ENCODE measurements around the gene PTGER3. TPM values are rescaled to one million over a fixed set of nuclear protein-coding genes. Genes with fewer than 3 reads are reported as not detected.

The PTGER3 gene
- total RNA-seq, 1 donor from 2014 or later = 2.6 TPM

DNA sequence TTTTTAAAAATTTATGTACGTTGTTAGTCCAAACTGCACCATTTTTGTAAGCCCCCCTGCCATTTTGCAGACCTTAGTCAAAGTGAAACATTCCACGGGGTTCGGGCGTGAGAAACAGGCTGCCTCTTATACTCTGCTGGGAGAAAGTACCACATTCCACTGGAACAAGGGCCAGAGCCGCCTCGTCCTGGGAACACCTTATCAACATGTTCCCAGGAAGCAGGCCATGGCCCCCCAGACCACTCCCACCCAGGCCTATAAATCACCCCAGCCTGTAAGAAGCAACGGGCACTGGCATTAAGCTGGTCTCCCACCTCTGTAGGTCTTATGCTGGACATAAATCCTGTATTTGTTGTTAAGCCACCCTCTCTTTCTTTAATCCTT lies 34.1 kb upstream of the PTGER3 start:
- Histone ChIP-seq H3K4me3 (ENCODE audit: low read length in 3 of 3) (peak overlapping the region; percentile 89 to 99 (median 94)), H3K27ac (ENCODE audit: low read depth, low read length) (peak overlapping the region; percentile 91), H3K9me3 (ENCODE audit: control insufficient read depth in 3 of 3, low read length in 3 of 3) (peaks cover 0 to 3% (median 0%) of the 10 kb centered on the region in 3 donors), H3K9ac (ENCODE audit: low read depth in 1 of 3, low read length in 3 of 3) (no peak overlapping the region), H3K36me3 (ENCODE audit: control insufficient read depth in 3 of 3, insufficient read depth in 3 of 3, low read length in 3 of 3) (peaks cover 2 to 6% (median 3%) of the 10 kb centered on the region in 3 donors), H3K27me3 (ENCODE audit: control insufficient read depth in 3 of 3, insufficient read depth in 3 of 3, low read length in 3 of 3) (peaks cover 3 to 5% (median 4%) of the 10 kb centered on the region in 3 donors), H3K4me1 (ENCODE audit: control insufficient read depth in 3 of 3, insufficient read depth in 3 of 3, low read length in 3 of 3) (peaks cover 5 to 10% (median 8%) of the 10 kb centered on the region in 3 donors)

DNA sequence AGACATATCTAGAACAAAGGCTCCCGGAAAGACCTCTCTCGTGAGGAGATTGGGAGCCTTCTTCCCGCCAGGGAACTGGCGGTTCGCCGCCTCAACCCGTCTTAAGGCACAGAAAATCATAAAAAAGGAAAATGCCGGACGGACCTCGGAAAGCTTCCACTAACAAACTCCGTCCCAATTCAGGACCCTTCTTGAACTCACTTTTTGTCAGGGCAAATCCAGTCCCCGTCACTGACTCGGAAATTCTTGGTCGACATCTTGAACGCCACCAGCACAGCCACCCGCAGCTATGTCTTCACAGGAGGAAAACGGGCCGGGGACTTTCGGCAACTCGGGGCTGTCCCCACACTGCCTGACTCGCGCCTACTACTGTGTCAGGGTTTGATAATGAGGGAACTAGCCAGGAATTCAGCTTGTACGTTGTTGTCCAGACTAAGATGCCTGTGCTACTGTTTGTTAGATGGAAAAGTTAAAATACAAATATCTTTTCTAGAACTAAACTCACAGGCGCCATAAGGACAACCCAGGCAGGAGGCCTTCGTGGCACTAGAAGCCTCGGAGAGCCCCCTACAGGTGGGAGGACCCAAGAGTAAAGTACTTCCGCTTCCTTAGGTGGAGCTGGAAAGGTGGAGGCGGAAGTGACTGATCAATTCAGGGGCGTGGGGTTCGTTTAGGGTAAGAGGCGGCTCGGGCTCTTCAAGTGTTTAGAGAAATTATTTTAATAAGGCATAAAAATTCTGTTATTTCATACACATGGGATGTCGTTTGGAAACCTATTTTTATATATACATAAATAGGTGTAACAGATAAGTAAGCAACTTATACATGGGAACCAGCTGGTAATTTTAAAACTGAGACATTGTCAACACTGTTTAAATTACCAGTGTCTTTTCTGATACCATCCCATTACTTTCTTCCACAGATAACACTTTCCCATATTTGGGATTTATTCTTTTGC lies 33.4 kb upstream of the PTGER3 start, which contains the start of gene ZRANB2:
Gene ZRANB2 (minus strand): TSS at position 297 of the 958 bp plus-strand sequence. CDS start 40 bp downstream, at position 257.
- peaks cover 3 to 5% (median 4%) of the 10 kb centered on the region in 3 donors for H3K27me3 ChIP-seq (ENCODE audit: control insufficient read depth in 3 of 3, insufficient read depth in 3 of 3, low read length in 3 of 3)
- H3K36me3 ChIP-seq (ENCODE audit: control insufficient read depth in 3 of 3, insufficient read depth in 3 of 3, low read length in 3 of 3) = peaks cover 2 to 13% (median 10%) of the 10 kb centered on the region in 3 donors
- peaks cover 5 to 10% (median 8%) of the 10 kb centered on the region in 3 donors for H3K4me1 ChIP-seq (ENCODE audit: control insufficient read depth in 3 of 3, insufficient read depth in 3 of 3, low read length in 3 of 3)
- peak within 1 kb of the TSS; percentile 91 for H3K27ac ChIP-seq (ENCODE audit: low read depth, low read length)
- peaks cover 0 to 3% (median 0%) of the 10 kb centered on the region in 3 donors for H3K9me3 ChIP-seq (ENCODE audit: control insufficient read depth in 3 of 3, low read length in 3 of 3)
- peak within 1 kb of the TSS; percentile 90 to 97 (median 93) for H3K9ac ChIP-seq (ENCODE audit: low read depth in 1 of 3, low read length in 3 of 3)
- H3K4me3 ChIP-seq (ENCODE audit: low read length in 3 of 3) = peak within 1 kb of the TSS; percentile 89 to 99 (median 94)

DNA sequence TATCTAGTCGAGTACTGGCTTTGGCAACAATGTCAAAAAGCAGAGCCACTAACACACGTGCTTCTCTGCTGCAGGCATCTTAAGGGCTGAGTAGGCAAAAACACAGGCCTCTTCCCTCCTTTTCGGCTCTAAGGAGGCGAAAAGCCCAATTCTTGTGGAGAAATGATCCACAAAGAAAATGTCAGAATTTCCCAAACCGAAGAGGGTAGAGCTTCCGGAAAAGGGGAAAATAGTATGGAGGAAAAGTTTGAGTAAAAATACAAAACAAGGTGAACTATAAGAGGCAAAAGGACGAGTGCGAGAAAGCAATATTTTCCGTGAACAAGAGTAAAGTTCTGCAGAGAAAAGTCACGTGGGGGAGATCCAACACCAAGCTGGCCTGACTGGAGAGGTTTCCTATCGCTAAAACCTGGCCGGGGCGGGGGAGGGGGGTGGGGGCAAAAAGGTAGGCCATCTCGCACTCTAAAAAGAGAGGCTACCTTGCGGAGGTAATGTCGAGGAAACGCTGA lies 32.7 kb upstream of the PTGER3 start:
- Histone ChIP-seq H3K4me1 (ENCODE audit: control insufficient read depth in 3 of 3, insufficient read depth in 3 of 3, low read length in 3 of 3) (peaks cover 5 to 10% (median 8%) of the 10 kb centered on the region in 3 donors), H3K36me3 (ENCODE audit: control insufficient read depth in 3 of 3, insufficient read depth in 3 of 3, low read length in 3 of 3) (peaks cover 8 to 20% (median 16%) of the 10 kb centered on the region in 3 donors), H3K4me3 (ENCODE audit: low read length in 3 of 3) (peak overlapping the region; percentile 89 to 99 (median 94)), H3K9me3 (ENCODE audit: control insufficient read depth in 3 of 3, low read length in 3 of 3) (peaks cover 0 to 3% (median 0%) of the 10 kb centered on the region in 3 donors), H3K27me3 (ENCODE audit: control insufficient read depth in 3 of 3, insufficient read depth in 3 of 3, low read length in 3 of 3) (peaks cover 0 to 1% (median 0%) of the 10 kb centered on the region in 3 donors), H3K9ac (ENCODE audit: low read depth in 1 of 3, low read length in 3 of 3) (peak overlapping the region; percentile 90 to 97 (median 93)), H3K27ac (ENCODE audit: low read depth, low read length) (peak overlapping the region; percentile 91)

DNA sequence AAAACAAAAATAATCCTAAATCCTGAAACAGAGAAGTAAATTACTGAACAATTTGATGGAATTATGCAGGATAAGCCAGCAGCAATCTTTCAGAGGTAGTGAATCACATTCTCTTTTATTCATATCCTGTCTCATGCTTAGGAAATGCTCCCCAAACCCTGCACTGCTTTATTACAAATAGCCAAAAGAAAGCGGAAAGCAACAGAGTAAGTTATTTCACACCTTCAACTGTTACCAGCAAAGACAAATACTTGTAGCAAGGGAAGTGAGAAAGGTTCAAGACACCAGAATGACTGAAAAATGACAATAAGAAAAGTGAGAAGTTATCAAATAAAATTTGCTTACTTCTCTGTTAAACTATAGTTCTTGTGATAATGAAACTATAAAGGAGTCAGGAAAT lies 27.1 kb upstream of the PTGER3 start:
- H3K9me3 ChIP-seq (ENCODE audit: control insufficient read depth in 3 of 3, low read length in 3 of 3) = no peaks in the 10 kb centered on the region

DNA sequence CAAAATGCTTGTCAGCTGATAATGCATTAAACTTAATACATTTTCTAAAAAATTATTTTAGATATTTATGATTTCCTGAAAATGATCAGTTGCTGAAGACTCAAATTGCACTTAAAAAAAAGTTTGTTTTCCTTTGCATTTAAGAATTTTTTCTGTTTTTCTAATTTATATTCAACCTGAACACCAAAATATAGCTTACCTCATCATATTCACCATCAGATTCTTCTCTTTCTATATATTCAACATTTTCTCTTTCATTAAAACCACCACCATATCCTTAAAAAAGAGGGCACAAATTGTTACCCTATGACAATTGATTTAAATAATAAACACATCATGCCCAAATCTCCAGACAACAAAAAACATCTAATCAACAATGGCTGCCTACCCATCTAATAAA lies 24.7 kb upstream of the PTGER3 start:
- no peaks in the 10 kb centered on the region for H3K27me3 ChIP-seq (ENCODE audit: control insufficient read depth in 3 of 3, insufficient read depth in 3 of 3, low read length in 3 of 3)
- H3K9ac ChIP-seq (ENCODE audit: low read depth in 1 of 3, low read length in 3 of 3) = no peak overlapping the region
- no peaks in the 10 kb centered on the region for H3K9me3 ChIP-seq (ENCODE audit: control insufficient read depth in 3 of 3, low read length in 3 of 3)
- H3K4me3 ChIP-seq (ENCODE audit: low read length in 3 of 3) = no peak overlapping the region
- peaks cover 35 to 69% (median 67%) of the 10 kb centered on the region in 3 donors for H3K36me3 ChIP-seq (ENCODE audit: control insufficient read depth in 3 of 3, insufficient read depth in 3 of 3, low read length in 3 of 3)
- H3K4me1 ChIP-seq (ENCODE audit: control insufficient read depth in 3 of 3, insufficient read depth in 3 of 3, low read length in 3 of 3) = no peaks in the 10 kb centered on the region
- H3K27ac ChIP-seq (ENCODE audit: low read depth, low read length) = no peak overlapping the region

More for the DNA sequence above, 27.1 kb upstream of the PTGER3 start:
- H3K27ac ChIP-seq (ENCODE audit: low read depth, low read length) = no peak overlapping the region
- H3K4me1 ChIP-seq (ENCODE audit: control insufficient read depth in 3 of 3, insufficient read depth in 3 of 3, low read length in 3 of 3) = peaks cover 5 to 8% (median 5%) of the 10 kb centered on the region in 3 donors
- H3K36me3 ChIP-seq (ENCODE audit: control insufficient read depth in 3 of 3, insufficient read depth in 3 of 3, low read length in 3 of 3) = peaks cover 27 to 55% (median 50%) of the 10 kb centered on the region in 3 donors
- no peaks in the 10 kb centered on the region for H3K27me3 ChIP-seq (ENCODE audit: control insufficient read depth in 3 of 3, insufficient read depth in 3 of 3, low read length in 3 of 3)
- H3K4me3 ChIP-seq (ENCODE audit: low read length in 3 of 3) = no peak overlapping the region
- H3K9ac ChIP-seq (ENCODE audit: low read depth in 1 of 3, low read length in 3 of 3) = no peak overlapping the region

DNA sequence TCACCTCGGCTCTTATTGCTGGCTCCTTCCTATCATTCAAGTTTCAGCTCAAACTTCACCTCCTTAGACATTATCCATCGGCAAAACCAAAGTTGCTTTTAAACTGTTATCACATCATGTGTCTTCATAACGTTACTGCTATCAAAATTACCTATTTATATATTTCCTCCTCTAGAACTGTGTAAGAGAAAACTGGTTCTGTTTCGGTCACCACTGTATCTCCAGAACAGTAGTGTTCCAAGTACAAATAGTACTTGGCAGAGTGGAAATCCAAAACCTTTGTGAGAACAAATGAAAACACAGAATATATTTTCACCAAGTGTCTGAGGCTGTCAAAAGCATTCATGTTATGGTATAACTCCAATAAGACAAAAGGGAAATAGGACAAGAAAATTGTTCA lies 24.1 kb upstream of the PTGER3 start:
- Histone ChIP-seq H3K36me3 (ENCODE audit: control insufficient read depth in 3 of 3, insufficient read depth in 3 of 3, low read length in 3 of 3) (peaks cover 35 to 72% (median 72%) of the 10 kb centered on the region in 3 donors), H3K27ac (ENCODE audit: low read depth, low read length) (no peak overlapping the region), H3K9ac (ENCODE audit: low read depth in 1 of 3, low read length in 3 of 3) (no peak overlapping the region), H3K4me3 (ENCODE audit: low read length in 3 of 3) (no peak overlapping the region), H3K4me1 (ENCODE audit: control insufficient read depth in 3 of 3, insufficient read depth in 3 of 3, low read length in 3 of 3) (no peaks in the 10 kb centered on the region), H3K9me3 (ENCODE audit: control insufficient read depth in 3 of 3, low read length in 3 of 3) (no peaks in the 10 kb centered on the region), H3K27me3 (ENCODE audit: control insufficient read depth in 3 of 3, insufficient read depth in 3 of 3, low read length in 3 of 3) (no peaks in the 10 kb centered on the region)

DNA sequence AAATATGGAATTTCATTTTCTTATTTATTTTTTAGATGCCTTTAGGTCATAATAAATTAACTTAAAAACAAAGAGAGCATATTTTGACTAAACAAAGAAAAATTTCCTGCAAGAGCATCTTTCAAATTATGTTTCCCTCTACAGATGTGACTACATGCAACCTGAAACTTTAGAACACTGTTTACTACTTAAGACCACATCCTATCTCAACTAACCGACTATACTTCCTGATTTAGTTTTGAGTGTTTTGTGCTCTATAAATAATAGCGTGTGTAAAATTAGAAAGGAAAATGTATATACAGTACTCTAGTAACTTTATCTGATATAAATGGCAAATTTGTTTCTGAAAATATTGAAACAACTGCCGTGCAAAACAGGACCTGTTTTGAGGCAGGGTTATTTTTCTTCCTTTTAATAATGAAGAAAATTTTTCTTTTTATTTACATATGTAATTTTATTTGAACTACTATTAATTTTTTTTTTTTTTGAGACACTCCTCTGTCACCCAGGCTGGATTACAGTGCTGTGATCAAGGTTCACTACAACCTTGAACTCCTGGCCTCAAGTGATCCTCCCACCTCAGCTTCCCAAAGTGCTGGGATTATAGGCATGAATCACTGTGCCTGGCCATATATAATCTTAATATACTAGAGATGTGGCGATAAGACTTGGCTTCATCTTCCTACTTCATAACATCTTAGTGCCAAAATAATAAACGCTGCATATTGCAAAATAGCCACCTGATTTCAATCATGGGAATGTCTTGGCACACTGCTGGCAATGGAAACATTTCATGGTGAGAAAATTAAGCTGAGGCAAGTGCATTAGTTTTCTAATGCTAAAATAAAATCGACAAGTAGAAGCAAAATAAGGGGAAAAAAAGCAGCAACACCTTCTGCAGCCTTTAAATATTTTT lies 21.0 kb upstream of the PTGER3 start:
- H3K9ac ChIP-seq (ENCODE audit: low read depth in 1 of 3, low read length in 3 of 3) = no peak overlapping the region
- H3K27ac ChIP-seq (ENCODE audit: low read depth, low read length) = no peak overlapping the region
- H3K36me3 ChIP-seq (ENCODE audit: control insufficient read depth in 3 of 3, insufficient read depth in 3 of 3, low read length in 3 of 3) = peaks cover 37 to 74% (median 74%) of the 10 kb centered on the region in 3 donors
- H3K4me3 ChIP-seq (ENCODE audit: low read length in 3 of 3) = no peak overlapping the region
- H3K4me1 ChIP-seq (ENCODE audit: control insufficient read depth in 3 of 3, insufficient read depth in 3 of 3, low read length in 3 of 3) = no peaks in the 10 kb centered on the region
- no peaks in the 10 kb centered on the region for H3K27me3 ChIP-seq (ENCODE audit: control insufficient read depth in 3 of 3, insufficient read depth in 3 of 3, low read length in 3 of 3)
- no peaks in the 10 kb centered on the region for H3K9me3 ChIP-seq (ENCODE audit: control insufficient read depth in 3 of 3, low read length in 3 of 3)

DNA sequence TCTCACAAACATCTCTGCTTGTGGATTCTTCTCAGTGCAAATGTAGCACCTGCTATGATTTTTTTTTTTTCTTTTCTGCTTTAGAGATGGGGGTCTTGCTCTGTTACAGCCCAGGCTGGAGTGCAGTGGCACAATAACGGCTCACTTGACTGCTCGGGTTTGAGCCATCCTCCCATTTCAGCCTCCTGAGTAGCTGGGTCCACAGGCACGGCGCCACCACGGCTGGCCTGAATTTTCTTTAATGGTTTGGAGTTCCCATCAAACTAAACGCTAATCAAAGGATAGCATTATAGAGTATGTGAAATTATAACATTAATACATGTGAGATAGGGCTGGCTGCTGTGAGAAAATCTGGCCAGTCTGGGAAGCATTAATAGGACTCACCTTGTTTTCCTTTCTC lies 7.2 kb upstream of the PTGER3 start:
- Histone ChIP-seq H3K27me3 (ENCODE audit: control insufficient read depth in 3 of 3, insufficient read depth in 3 of 3, low read length in 3 of 3) (peaks cover 0 to 10% (median 2%) of the 10 kb centered on the region in 3 donors), H3K36me3 (ENCODE audit: control insufficient read depth in 3 of 3, insufficient read depth in 3 of 3, low read length in 3 of 3) (peaks cover 0 to 9% (median 8%) of the 10 kb centered on the region in 3 donors), H3K4me3 (ENCODE audit: low read length in 3 of 3) (no peak overlapping the region), H3K27ac (ENCODE audit: low read depth, low read length) (no peak overlapping the region), H3K4me1 (ENCODE audit: control insufficient read depth in 3 of 3, insufficient read depth in 3 of 3, low read length in 3 of 3) (no peaks in the 10 kb centered on the region), H3K9me3 (ENCODE audit: control insufficient read depth in 3 of 3, low read length in 3 of 3) (no peaks in the 10 kb centered on the region), H3K9ac (ENCODE audit: low read depth in 1 of 3, low read length in 3 of 3) (no peak overlapping the region)

DNA sequence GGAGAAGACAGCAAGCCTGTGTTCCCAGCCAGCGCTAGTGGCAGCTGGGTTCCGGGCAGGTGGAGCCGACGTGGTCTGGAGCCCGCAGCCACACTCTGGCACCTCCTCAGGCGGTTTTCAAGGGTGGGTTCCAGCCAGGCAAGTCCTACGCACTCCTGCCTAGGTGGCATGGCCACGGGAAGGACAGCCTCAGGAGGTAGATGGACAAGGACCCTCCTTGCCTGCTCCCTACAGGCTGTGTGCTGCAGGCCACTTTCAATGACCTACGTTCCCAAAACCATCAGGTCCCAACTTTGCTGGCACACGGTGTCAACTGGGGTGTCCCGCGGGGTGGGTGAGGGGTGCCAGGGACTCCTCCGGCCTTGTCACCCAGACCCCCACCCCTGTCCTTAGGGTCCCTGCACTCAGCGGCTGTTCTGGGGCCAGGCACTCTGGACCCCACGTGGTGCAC lies 6.7 kb upstream of the PTGER3 start:
- Histone ChIP-seq H3K9ac (ENCODE audit: low read depth in 1 of 3, low read length in 3 of 3) (no peak overlapping the region), H3K4me3 (ENCODE audit: low read length in 3 of 3) (no peak overlapping the region), H3K27ac (ENCODE audit: low read depth, low read length) (no peak overlapping the region), H3K27me3 (ENCODE audit: control insufficient read depth in 3 of 3, insufficient read depth in 3 of 3, low read length in 3 of 3) (peaks cover 0 to 10% (median 4%) of the 10 kb centered on the region in 3 donors), H3K4me1 (ENCODE audit: control insufficient read depth in 3 of 3, insufficient read depth in 3 of 3, low read length in 3 of 3) (no peaks in the 10 kb centered on the region), H3K9me3 (ENCODE audit: control insufficient read depth in 3 of 3, low read length in 3 of 3) (no peaks in the 10 kb centered on the region), H3K36me3 (ENCODE audit: control insufficient read depth in 3 of 3, insufficient read depth in 3 of 3, low read length in 3 of 3) (peaks cover 0 to 7% (median 5%) of the 10 kb centered on the region in 3 donors)

All from skeletal muscle tissue (tissue), 4 donors.